Measurements from ENCODE around the gene AOPEP.
"Not testable (repeated sequence)": the region's sequence is repeated elsewhere in the genome, so short reads cannot be mapped to it uniquely, and the experiment has no call there.

AOPEP gene

DNA sequence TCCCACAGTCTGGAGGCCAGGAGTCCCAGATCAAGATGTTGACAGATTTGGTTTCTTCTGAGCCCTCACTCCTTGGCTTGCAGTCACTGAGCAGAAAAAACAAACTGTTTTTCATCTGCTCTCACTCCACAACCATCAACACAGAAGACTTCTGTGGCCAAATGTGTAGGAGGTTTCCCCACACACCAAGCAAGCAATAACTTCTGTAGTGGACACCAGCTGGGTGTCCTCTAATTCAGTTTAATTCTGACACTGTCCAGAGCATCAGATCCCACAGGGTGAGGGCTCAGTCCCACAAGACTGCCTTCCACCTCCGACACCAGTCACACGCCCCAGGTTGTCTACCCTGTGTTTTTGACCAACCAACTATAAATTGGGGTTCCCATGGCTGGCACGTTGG lies 209.9 kb downstream of the AOPEP start:
- peak in 1 of 4 experiments; percentile 9 for DNase-seq

DNA sequence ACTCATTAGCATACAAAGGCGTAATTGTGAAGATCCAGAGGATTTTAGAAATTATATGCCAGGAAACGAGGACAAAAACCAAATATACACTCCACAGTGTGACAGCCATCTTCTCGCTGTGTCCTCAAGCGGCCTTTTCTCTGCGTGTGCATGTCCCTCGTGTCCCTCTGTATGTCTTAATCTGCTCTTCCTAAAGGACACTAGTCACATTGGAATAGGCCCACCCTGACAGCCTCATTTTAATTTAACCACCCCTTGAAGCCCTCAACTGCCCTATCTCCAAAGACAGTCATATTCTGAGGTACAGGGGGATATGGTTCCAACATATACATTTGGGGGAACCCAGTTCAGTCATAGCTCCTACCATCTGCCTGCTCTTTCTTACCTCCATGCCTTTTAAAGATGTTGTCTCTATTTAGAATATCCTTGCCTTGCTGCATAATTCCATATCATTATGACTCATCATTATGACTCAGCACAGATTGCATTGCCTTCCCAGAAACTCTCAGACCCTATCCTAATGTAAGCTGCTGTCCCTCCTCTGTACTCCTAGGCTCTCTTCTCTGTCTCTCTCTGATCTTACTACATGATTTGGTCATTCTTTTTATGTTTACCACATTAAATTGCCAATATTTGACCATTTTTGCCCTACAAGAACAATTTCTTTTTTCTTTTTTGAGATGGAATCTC lies 210.9 kb downstream of the AOPEP start:
- peak in 3 of 4 experiments; percentile 18 to 52 (median 28) for DNase-seq

GRCh38 chr9:94938384-94938783 lies 211.9 kb downstream of the AOPEP start:
- no peak for DNase-seq

DNA sequence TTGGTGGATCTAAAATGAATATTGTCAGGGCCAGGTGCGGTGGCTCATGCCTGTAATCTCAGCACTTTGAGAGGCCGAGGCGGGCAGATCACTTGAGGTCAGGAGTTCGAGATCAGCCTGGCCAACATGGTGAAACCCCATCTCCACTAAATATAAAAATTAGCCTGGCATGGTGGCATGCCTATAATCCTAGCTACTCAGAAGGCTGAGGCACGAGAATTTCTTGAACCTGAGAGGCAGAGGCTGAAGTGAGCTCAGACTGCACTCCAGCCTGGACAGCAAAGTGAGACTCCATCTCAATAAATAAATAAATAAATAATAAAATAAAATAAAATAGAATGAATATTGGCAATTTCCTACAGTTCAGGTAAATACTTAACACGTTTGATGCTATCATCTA lies 213.8 kb downstream of the AOPEP start:
- DNase-seq: not testable (repeated sequence)

GRCh38 chr9:94941211-94941875 lies 214.8 kb downstream of the AOPEP start:
- peak; percentile 34 to 76 (median 63) for DNase-seq

DNA sequence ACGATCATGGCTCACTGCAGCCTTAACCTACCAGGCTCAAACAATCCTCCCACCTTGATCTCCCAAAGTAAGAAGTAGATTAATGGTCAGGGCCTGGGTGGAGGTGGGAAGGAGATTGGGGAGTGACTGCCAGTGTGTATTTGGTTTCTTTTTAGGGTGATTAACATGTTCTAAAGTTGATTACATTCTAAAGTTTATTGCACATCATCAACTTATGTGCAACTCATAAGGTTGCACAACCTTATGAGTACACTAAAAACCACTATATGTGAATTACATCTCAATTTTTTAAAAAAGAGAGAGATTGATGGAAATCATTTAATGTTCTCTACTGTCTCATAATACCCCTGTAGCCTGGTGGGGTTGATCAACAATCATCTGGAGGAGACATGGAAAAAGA lies 218.1 kb downstream of the AOPEP start:
- no peak for DNase-seq

GRCh38 chr9:94945197-94946144 lies 219.0 kb downstream of the AOPEP start:
- DNase-seq: peak; percentile 8 to 53 (median 40)

GRCh38 chr9:94946256-94946655 lies 219.8 kb downstream of the AOPEP start:
- no peak for DNase-seq

DNA sequence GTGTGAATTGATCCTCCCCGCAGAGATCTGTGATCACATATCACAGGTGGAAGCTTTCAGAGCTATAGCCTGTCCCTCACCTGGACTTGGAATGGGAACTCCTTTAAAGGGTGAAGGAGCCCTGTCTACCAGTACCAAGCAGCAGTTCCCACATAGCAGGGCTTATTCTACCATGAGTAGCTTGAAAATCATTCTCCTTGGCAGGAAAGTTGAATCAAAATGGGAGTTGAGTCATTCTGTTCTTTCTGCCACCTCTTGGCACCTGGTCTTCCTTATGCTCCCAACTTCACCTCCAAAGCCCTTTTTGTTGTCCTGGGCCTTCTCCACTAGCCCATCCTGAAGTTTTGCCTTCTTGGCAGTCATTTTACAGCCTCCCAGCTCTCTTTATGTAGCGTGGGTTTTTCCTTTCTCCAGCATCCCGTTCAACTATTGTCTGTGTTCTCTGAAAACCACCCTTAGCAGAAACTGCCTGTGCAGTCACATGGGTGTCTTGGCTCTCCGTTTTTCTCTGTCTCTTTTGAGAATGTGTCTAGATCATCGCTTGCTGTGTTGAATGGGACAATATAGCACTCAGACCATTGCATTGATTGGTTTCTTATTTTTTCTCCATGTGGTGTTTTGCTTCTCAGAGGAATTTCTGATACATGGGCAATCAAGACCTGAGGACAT lies 222.2 kb downstream of the AOPEP start:
- no peak for DNase-seq

- DNase-seq: no peak
Measured at GRCh38 chr9:94949370-94949769, 222.9 kb downstream of the AOPEP start.

GRCh38 chr9:94950040-94950578 lies 223.6 kb downstream of the AOPEP start:
- no peak for DNase-seq

DNA sequence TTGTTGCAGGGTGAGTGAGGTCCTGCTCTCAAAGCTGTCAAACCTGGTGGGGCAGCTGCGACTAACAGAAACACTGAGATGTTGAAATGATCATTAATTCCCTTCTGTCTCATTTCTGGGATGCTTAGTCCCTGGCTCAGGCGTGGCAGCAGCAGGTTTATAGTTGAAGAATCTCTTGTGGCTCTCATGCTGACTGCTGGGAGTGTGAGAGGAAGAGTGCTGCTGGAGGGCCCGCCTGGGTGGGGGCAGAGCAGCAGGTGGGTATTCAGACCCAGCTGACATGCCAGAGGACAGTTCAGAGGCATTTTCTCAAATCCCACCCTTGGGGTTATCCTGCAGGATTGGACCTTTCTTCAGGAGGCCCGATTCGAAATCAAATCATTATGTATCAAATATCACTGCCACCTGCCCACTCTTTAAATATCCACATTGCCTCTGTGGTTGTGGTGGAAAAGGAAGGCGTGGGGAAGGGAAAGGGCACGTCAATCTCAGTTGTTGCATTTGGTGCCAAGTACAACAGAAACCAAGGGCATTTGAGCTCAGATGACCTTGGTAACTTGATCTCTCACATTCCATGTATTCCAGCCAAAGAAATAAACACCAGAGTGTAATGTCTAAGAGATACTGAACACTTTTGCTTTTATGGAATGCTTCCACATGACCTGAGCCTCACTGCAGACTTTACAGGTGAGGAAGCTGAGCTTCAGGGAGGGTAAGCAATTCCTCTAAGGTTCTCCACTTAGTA lies 224.3 kb downstream of the AOPEP start:
- no peak for DNase-seq

GRCh38 chr9:94951324-94952135 lies 225.0 kb downstream of the AOPEP start:
- no peak for DNase-seq

DNA sequence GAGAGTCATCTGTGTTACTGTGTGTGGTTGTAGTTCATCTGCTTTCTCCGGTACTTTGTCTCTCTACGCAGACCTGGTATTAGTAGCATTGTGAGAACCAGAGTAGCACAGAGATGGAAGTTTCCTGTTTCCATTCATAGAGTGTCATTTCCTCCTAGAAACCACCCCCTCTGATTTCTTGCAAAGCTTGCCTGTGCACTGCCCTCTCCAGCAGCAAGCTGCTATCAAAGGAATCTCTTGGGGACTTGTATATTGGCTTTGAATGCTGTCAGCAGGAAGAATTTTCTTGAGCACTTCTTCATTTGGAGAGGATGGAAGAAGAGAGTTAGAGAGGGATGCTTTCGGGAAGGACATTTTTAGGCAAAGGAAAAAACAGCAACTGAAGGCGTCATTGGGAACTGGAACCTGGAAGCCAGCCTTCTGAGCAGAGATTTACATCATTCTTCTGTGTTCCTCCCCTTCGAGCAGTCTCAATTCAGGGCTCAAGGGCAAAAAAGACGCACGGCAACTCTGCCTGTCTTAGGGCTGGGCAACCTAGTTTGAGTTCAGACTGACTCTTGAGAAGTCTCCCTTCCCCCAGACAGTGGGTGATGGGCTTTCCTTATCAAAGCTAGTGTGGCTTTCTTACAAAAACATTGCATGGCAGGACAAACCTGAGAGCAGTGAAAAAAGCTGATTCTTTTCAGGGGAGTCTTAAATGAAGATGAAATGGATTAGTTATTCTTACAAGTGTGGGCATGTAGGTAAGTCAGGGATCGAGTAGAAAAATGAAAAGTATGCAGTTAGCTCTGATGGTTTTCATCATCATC lies 226.3 kb downstream of the AOPEP start:
- no peak for DNase-seq

- no peak for DNase-seq
Measured at GRCh38 chr9:94956731-94957130, 230.2 kb downstream of the AOPEP start.

- DNase-seq: no peak
Measured at GRCh38 chr9:94960964-94961363, 234.5 kb downstream of the AOPEP start.

- DNase-seq: no peak
Measured at GRCh38 chr9:94961870-94962269, 235.4 kb downstream of the AOPEP start.

- not testable (repeated sequence) for DNase-seq
Measured at GRCh38 chr9:94965631-94966030, 239.1 kb downstream of the AOPEP start.

DNA sequence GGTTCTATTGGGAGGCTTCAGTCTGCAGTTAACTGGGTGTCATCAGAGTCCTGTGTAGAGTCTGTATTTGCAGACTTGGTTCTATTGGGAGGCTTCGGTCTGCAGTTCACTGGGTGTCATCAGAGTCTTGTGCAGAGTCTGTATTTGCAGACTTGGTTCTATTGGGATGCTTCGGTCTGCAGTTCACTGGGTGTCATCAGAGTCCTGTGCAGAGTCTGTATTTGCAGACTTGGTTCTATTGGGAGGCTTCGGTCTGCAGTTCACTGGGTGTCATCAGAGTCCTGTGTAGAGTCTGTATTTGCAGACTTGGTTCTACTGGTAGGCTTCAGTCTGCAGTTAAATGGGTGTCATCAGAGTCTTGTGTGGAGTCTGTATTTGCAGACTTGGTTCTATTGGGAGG lies 239.5 kb downstream of the AOPEP start:
- not testable (repeated sequence) for DNase-seq

- no peak for DNase-seq
Measured at GRCh38 chr9:94967482-94967881, 241.0 kb downstream of the AOPEP start.
